ENCODE results near the gene IL1RN. TPM values are rescaled to one million over a fixed set of nuclear protein-coding genes. Genes with fewer than 3 reads are reported as not detected.
"Not testable (repeated sequence)": the region's sequence is repeated elsewhere in the genome, so short reads cannot be mapped to it uniquely, and the experiment has no call there.

IL1RN gene
- total RNA-seq, 2 experiments from 2014 or later = 2.1 to 4.0 TPM

- DNase-seq (no peak), ATAC-seq (ENCODE audit: low read depth) (no peak)
- H3K4me3 Mint-ChIP-seq = no peak overlapping the region
- peaks cover 10% of the 10 kb centered on the region for H3K4me1 Mint-ChIP-seq
- peaks cover 13% of the 10 kb centered on the region for H3K9me3 Mint-ChIP-seq
- POLR2A ChIA-PET = no interaction called here
- peaks cover 2% of the 10 kb centered on the region for H3K27me3 Mint-ChIP-seq
- H3K27ac Mint-ChIP-seq = no peak overlapping the region
- peaks cover 15% of the 10 kb centered on the region for H3K36me3 Mint-ChIP-seq
Observed at GRCh38 chr2:113092864-113093612, 34.4 kb upstream of the IL1RN start.

- no peak for ATAC-seq (ENCODE audit: low read depth)
- no peak for DNase-seq
- Mint-ChIP-seq H3K4me3 (no peak overlapping the region), H3K27me3 (peaks cover 2% of the 10 kb centered on the region), H3K27ac (no peak overlapping the region), H3K36me3 (peaks cover 15% of the 10 kb centered on the region), H3K4me1 (peaks cover 15% of the 10 kb centered on the region), H3K9me3 (peaks cover 13% of the 10 kb centered on the region)
- POLR2A ChIA-PET = no interaction called here
Observed at GRCh38 chr2:113093613-113093977, 33.8 kb upstream of the IL1RN start.

- H3K27ac Mint-ChIP-seq; H3K27me3 Mint-ChIP-seq; H3K4me3 Mint-ChIP-seq; ATAC-seq (ENCODE audit: low read depth); POLR2A ChIA-PET; DNase-seq: not testable (repeated sequence)
- Mint-ChIP-seq H3K36me3 (peaks cover 15% of the 10 kb centered on the region), H3K9me3 (peaks cover 13% of the 10 kb centered on the region), H3K4me1 (peaks cover 15% of the 10 kb centered on the region)
Observed at GRCh38 chr2:113096306-113096705, 31.1 kb upstream of the IL1RN start.

GRCh38 chr2:113096842-113097618 lies 30.4 kb upstream of the IL1RN start:
- ATAC-seq (ENCODE audit: low read depth); H3K27ac Mint-ChIP-seq; H3K27me3 Mint-ChIP-seq; DNase-seq: not testable (repeated sequence)
- Mint-ChIP-seq H3K9me3 (peaks cover 13% of the 10 kb centered on the region), H3K4me1 (peaks cover 15% of the 10 kb centered on the region), H3K4me3 (peak overlapping the region; percentile 68), H3K36me3 (peaks cover 15% of the 10 kb centered on the region)
- POLR2A ChIA-PET = interaction anchor here (1.5 to 1.8 kb wide), 2 partner anchors 22 to 78 kb away, joined by 4 to 6 read pairs; no protein-coding TSS in a partner anchor

- Mint-ChIP-seq H3K9me3 (peaks cover 17% of the 10 kb centered on the region), H3K4me1 (peaks cover 17% of the 10 kb centered on the region), H3K27ac (peak overlapping the region; percentile 66), H3K4me3 (peak overlapping the region; percentile 68), H3K36me3 (peaks cover 19% of the 10 kb centered on the region), H3K27me3 (peaks cover 2% of the 10 kb centered on the region)
- peak; percentile 77 for ATAC-seq (ENCODE audit: low read depth)
- POLR2A ChIA-PET = interaction anchor here (1.5 to 1.8 kb wide), 2 partner anchors 23 to 77 kb away, joined by 4 to 6 read pairs; no protein-coding TSS in a partner anchor
- DNase-seq = no peak
Observed at GRCh38 chr2:113098041-113098440, 29.4 kb upstream of the IL1RN start.

- Mint-ChIP-seq H3K9me3 (peaks cover 17% of the 10 kb centered on the region), H3K4me3 (peak overlapping the region; percentile 68), H3K36me3 (peaks cover 19% of the 10 kb centered on the region), H3K4me1 (peaks cover 17% of the 10 kb centered on the region), H3K27ac (peak overlapping the region; percentile 66), H3K27me3 (peaks cover 2% of the 10 kb centered on the region)
- ATAC-seq (ENCODE audit: low read depth) (no peak), DNase-seq (no peak)
- POLR2A ChIA-PET = interaction anchor here (1.5 to 1.8 kb wide), 2 partner anchors 24 to 77 kb away, joined by 4 to 6 read pairs; no protein-coding TSS in a partner anchor
Observed at GRCh38 chr2:113098532-113098931, 28.9 kb upstream of the IL1RN start.

GRCh38 chr2:113102133-113102532 lies 25.3 kb upstream of the IL1RN start:
- Mint-ChIP-seq H3K27me3 (no peaks in the 10 kb centered on the region), H3K36me3 (peaks cover 13% of the 10 kb centered on the region), H3K4me3 (no peak overlapping the region), H3K4me1 (peaks cover 20% of the 10 kb centered on the region), H3K9me3 (peaks cover 11% of the 10 kb centered on the region), H3K27ac (no peak overlapping the region)
- ATAC-seq (ENCODE audit: low read depth) (no peak), DNase-seq (no peak)
- POLR2A ChIA-PET = no interaction called here

- POLR2A ChIA-PET = no interaction called here
- peaks cover 7% of the 10 kb centered on the region for H3K9me3 Mint-ChIP-seq
- no peaks in the 10 kb centered on the region for H3K27me3 Mint-ChIP-seq
- no peak overlapping the region for H3K27ac Mint-ChIP-seq
- no peak for DNase-seq
- H3K36me3 Mint-ChIP-seq = peaks cover 7% of the 10 kb centered on the region
- peaks cover 9% of the 10 kb centered on the region for H3K4me1 Mint-ChIP-seq
- H3K4me3 Mint-ChIP-seq = no peak overlapping the region
- ATAC-seq (ENCODE audit: low read depth) = no peak
Observed at GRCh38 chr2:113103277-113103676, 24.1 kb upstream of the IL1RN start.

- H3K27me3 Mint-ChIP-seq = no peaks in the 10 kb centered on the region
- POLR2A ChIA-PET = no interaction called here
- ATAC-seq (ENCODE audit: low read depth) (no peak), DNase-seq (no peak)
- peaks cover 7% of the 10 kb centered on the region for H3K9me3 Mint-ChIP-seq
- H3K36me3 Mint-ChIP-seq = peaks cover 7% of the 10 kb centered on the region
- H3K4me3 Mint-ChIP-seq = no peak overlapping the region
- H3K27ac Mint-ChIP-seq = no peak overlapping the region
- peaks cover 7% of the 10 kb centered on the region for H3K4me1 Mint-ChIP-seq
Observed at GRCh38 chr2:113104054-113104611, 23.3 kb upstream of the IL1RN start.

GRCh38 chr2:113105047-113105785 lies 22.2 kb upstream of the IL1RN start:
- no peak for DNase-seq
- POLR2A ChIA-PET = no interaction called here
- Mint-ChIP-seq H3K27me3 (no peaks in the 10 kb centered on the region), H3K27ac (no peak overlapping the region), H3K9me3 (peaks cover 7% of the 10 kb centered on the region), H3K36me3 (peaks cover 7% of the 10 kb centered on the region), H3K4me1 (peaks cover 7% of the 10 kb centered on the region), H3K4me3 (no peak overlapping the region)
- ATAC-seq (ENCODE audit: low read depth) = no peak

GRCh38 chr2:113111121-113111520 lies 16.3 kb upstream of the IL1RN start:
- no peak overlapping the region for H3K27ac Mint-ChIP-seq
- H3K4me3 Mint-ChIP-seq = no peak overlapping the region
- H3K36me3 Mint-ChIP-seq = peaks cover 2% of the 10 kb centered on the region
- H3K4me1 Mint-ChIP-seq = no peaks in the 10 kb centered on the region
- H3K9me3 Mint-ChIP-seq = peaks cover 2% of the 10 kb centered on the region
- ATAC-seq (ENCODE audit: low read depth) (no peak), DNase-seq (no peak)
- POLR2A ChIA-PET = no interaction called here
- H3K27me3 Mint-ChIP-seq = no peaks in the 10 kb centered on the region

GRCh38 chr2:113111823-113112287 lies 15.5 kb upstream of the IL1RN start:
- POLR2A ChIA-PET = no interaction called here
- no peak for DNase-seq
- Mint-ChIP-seq H3K27ac (no peak overlapping the region), H3K9me3 (peaks cover 2% of the 10 kb centered on the region), H3K27me3 (no peaks in the 10 kb centered on the region), H3K36me3 (peaks cover 2% of the 10 kb centered on the region), H3K4me1 (peaks cover 3% of the 10 kb centered on the region), H3K4me3 (no peak overlapping the region)
- no peak for ATAC-seq (ENCODE audit: low read depth)

GRCh38 chr2:113112441-113112840 lies 15.0 kb upstream of the IL1RN start:
- Mint-ChIP-seq H3K36me3 (no peaks in the 10 kb centered on the region), H3K27ac (no peak overlapping the region)
- POLR2A ChIA-PET = no interaction called here

More at GRCh38 chr2:113112441-113112840, 15.0 kb upstream of the IL1RN start:
- ATAC-seq (ENCODE audit: low read depth) (no peak), DNase-seq (no peak)
- no peaks in the 10 kb centered on the region for H3K9me3 Mint-ChIP-seq
- H3K27me3 Mint-ChIP-seq = no peaks in the 10 kb centered on the region
- H3K4me3 Mint-ChIP-seq = no peak overlapping the region
- peaks cover 4% of the 10 kb centered on the region for H3K4me1 Mint-ChIP-seq

Data from activated naive CD8-positive, alpha-beta T cell treated with anti-CD3 and anti-CD28 coated beads, Interleukin-2, amount 10 ng/mL, durations not matched to agents 7 days and 5 days (primary cell).